Fibroblast of lung (primary cell): Measurements from ENCODE around the gene KLRF1. TPM values are rescaled to one million over a fixed set of nuclear protein-coding genes. Genes with fewer than 3 reads are reported as not detected.
"Not testable (repeated sequence)": the region's sequence is repeated elsewhere in the genome, so short reads cannot be mapped to it uniquely, and the experiment has no call there.

Experiments
- DNase-seq, 2 donors: peaks; one replicate each; pipeline versions ENCODE4 v3.0.0 to v3.0.0-alpha.2; 2010; ENCODE audit warnings: low read depth in 2 of 2
- H2AFZ ChIP-seq: 2 replicates; pipeline ENCODE4 v1.5.1; 2012; ENCODE audit warnings: low read length, control low read depth, inconsistent platforms
- H3K27ac ChIP-seq: 2 replicates; pipeline ENCODE4 v1.5.1; 2011; ENCODE audit warnings: low read length, control low read depth; ENCODE audit not compliant: insufficient read depth
- H3K27me3 ChIP-seq: 2 replicates; pipeline ENCODE4 v1.5.1; 2011; ENCODE audit warnings: mild to moderate bottlenecking, low read length; ENCODE audit not compliant: control insufficient read depth, insufficient read depth
- H3K36me3 ChIP-seq: 2 replicates; pipeline ENCODE4 v1.5.1; 2011; ENCODE audit warnings: low read length; ENCODE audit not compliant: control insufficient read depth, insufficient read depth
- H3K4me1 ChIP-seq: 2 replicates; pipeline ENCODE4 v1.5.1; 2011; ENCODE audit warnings: low read length; ENCODE audit not compliant: control insufficient read depth, insufficient read depth; ENCODE audit errors: extremely low read depth
- H3K4me2 ChIP-seq: 2 replicates; pipeline ENCODE4 v1.5.1; 2011; ENCODE audit warnings: low read length, control low read depth; ENCODE audit not compliant: insufficient read depth; ENCODE audit errors: extremely low read depth
- H3K4me3 ChIP-seq, 4 experiments: fragments of 200-600 bp in 1 of 4; sonication (generic) in 1 of 4; replicated peaks in 1 of 4; 2 replicates each; pipeline ENCODE4 v1.5.1; 2011 to 2016; ENCODE audit warnings: low read length in 4 of 4, low read depth in 3 of 4, mild to moderate bottlenecking in 3 of 4, control low read depth in 2 of 4, inconsistent platforms in 1 of 4, mixed read lengths in 1 of 4; ENCODE audit not compliant: insufficient read depth in 1 of 4; ENCODE audit errors: control extremely low read depth in 1 of 4
- H3K79me2 ChIP-seq: 2 replicates; pipeline ENCODE4 v1.5.1; 2012; ENCODE audit warnings: mild to moderate bottlenecking, low read length, inconsistent platforms; ENCODE audit not compliant: control insufficient read depth, insufficient read depth
- H3K9ac ChIP-seq: 2 replicates; pipeline ENCODE4 v1.5.1; 2011; ENCODE audit warnings: mild to moderate bottlenecking, low read length, control low read depth; ENCODE audit not compliant: insufficient read depth
- H3K9me3 ChIP-seq: 2 replicates; pipeline ENCODE4 v1.5.1; 2012; ENCODE audit warnings: low read depth, low read length; ENCODE audit not compliant: control insufficient read depth, insufficient read depth
- H4K20me1 ChIP-seq: 2 replicates; pipeline ENCODE4 v1.5.1; 2011; ENCODE audit warnings: low read length; ENCODE audit not compliant: control insufficient read depth, insufficient read depth; ENCODE audit errors: extremely low read depth
- EZH2 ChIP-seq: IDR thresholded peaks from 2 replicates; pipeline ENCODE4 v1.5.1; 2012; ENCODE audit warnings: low read length, control low read depth, mild to moderate bottlenecking; ENCODE audit errors: missing control alignments
- polyA plus RNA-seq, 2 donors: library from polyadenylated mRNA; depleted of rRNA in 1 of 2; stranded (reverse) in 1 of 2; unstranded in 1 of 2; fragments of >200 nt; gene quantifications; 2 replicates each; pipeline ENCODE4 v1.2.1, GENCODE V29; 2011 to 2012; ENCODE audit warnings: missing spikeins in 1 of 2
- total RNA-seq: library from RNA; depleted of rRNA; stranded (reverse); fragments of >200 nt; gene quantifications from 2 replicates; pipeline ENCODE4 v1.2.1, GENCODE V29; 2014
- TF ChIP-seq, protein P1 (sequence below), 2 donors: IDR thresholded peaks in 1 of 2; conservative IDR thresholded peaks in 1 of 2; 1 replicate in 1 of 2; 2 replicates in 1 of 2; pipeline ENCODE4 v1.5.1; 2011 to 2012; ENCODE audit warnings: low read length in 2 of 2, control low read depth in 1 of 2, inconsistent platforms in 1 of 2, low read depth in 1 of 2, mild to moderate bottlenecking in 1 of 2

The KLRF1 gene
- total and polyA plus RNA-seq, 2 donors (not counting 1 experiment from before 2014, with no cell fraction given): 0.11 TPM; not detected in 1

DNA sequence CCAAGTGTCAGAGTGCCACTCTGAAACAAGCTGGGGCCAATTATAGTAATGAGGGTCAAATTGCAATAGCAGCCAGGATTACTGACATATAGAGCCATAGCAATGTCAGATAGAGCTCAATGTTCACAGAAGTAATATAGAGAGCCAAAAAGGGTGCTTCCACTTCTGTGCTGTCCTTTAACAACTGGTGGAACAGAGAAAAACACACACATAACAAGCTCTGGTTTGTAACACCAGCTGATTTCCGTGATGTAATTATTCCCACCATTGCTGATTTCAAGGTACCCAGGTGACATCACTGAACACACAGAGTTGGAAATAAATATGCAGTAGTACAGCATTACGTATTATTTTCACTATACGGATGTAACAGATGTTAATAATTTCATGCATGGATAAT is 44.9 kb downstream of the KLRF1 start:
- H3K79me2 ChIP-seq: no peaks in the 10 kb centered on the region
- TF ChIP-seq, protein P1, sequence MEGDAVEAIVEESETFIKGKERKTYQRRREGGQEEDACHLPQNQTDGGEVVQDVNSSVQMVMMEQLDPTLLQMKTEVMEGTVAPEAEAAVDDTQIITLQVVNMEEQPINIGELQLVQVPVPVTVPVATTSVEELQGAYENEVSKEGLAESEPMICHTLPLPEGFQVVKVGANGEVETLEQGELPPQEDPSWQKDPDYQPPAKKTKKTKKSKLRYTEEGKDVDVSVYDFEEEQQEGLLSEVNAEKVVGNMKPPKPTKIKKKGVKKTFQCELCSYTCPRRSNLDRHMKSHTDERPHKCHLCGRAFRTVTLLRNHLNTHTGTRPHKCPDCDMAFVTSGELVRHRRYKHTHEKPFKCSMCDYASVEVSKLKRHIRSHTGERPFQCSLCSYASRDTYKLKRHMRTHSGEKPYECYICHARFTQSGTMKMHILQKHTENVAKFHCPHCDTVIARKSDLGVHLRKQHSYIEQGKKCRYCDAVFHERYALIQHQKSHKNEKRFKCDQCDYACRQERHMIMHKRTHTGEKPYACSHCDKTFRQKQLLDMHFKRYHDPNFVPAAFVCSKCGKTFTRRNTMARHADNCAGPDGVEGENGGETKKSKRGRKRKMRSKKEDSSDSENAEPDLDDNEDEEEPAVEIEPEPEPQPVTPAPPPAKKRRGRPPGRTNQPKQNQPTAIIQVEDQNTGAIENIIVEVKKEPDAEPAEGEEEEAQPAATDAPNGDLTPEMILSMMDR (conservative IDR thresholded peaks at IDR 0.05 in 1 of 2, IDR thresholded peaks at IDR 0.05 in 1 of 2; ENCODE audit: low read depth in 1 of 2, low read length in 2 of 2): no peak
- TF ChIP-seq EZH2: no peak
- no peak for DNase-seq
- no peaks in the 10 kb centered on the region for H3K9me3 ChIP-seq
- H3K9ac ChIP-seq: no peak overlapping the region
- no peaks in the 10 kb centered on the region for H3K4me1 ChIP-seq
- no peak overlapping the region for H3K4me3 ChIP-seq
- H4K20me1 ChIP-seq: no peaks in the 10 kb centered on the region
- H3K27ac ChIP-seq: no peak overlapping the region
- no peaks in the 10 kb centered on the region for H3K36me3 ChIP-seq
- H3K4me2 ChIP-seq: no peak overlapping the region
- H3K27me3 ChIP-seq: no peaks in the 10 kb centered on the region
- H2AFZ ChIP-seq: no peak overlapping the region

DNA sequence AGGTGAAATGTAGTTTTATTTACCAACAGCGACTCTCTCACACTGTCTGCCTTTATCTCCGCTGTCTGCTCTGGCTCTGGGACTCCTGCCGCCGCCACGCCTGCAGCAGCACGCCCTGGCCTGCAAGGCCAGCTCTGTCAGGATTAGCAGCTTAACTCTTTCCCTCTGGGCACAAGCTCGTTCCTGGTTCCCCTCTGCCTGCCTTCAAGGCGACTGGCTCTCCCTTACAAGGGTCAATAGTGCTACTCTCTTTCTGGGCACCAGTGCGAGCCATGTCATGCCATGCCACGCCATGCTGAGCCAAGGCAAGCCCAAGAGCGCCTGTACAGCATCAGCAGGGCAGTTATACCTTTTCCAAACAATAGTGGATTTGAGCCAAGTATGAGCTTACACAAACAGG is 45.5 kb downstream of the KLRF1 start:
- no peak overlapping the region for H3K4me2 ChIP-seq
- no peaks in the 10 kb centered on the region for H3K9me3 ChIP-seq
- H3K4me1 ChIP-seq: no peaks in the 10 kb centered on the region
- no peak overlapping the region for H3K27ac ChIP-seq
- no peak overlapping the region for H3K4me3 ChIP-seq
- TF ChIP-seq EZH2: no peak
- TF ChIP-seq, protein P1 (conservative IDR thresholded peaks at IDR 0.05 in 1 of 2, IDR thresholded peaks at IDR 0.05 in 1 of 2; ENCODE audit: low read depth in 1 of 2, low read length in 2 of 2): no peak
- H2AFZ ChIP-seq: no peak overlapping the region
- no peaks in the 10 kb centered on the region for H4K20me1 ChIP-seq
- no peaks in the 10 kb centered on the region for H3K36me3 ChIP-seq
- H3K27me3 ChIP-seq: no peaks in the 10 kb centered on the region
- no peak for DNase-seq
- no peaks in the 10 kb centered on the region for H3K79me2 ChIP-seq
- H3K9ac ChIP-seq: no peak overlapping the region

DNA sequence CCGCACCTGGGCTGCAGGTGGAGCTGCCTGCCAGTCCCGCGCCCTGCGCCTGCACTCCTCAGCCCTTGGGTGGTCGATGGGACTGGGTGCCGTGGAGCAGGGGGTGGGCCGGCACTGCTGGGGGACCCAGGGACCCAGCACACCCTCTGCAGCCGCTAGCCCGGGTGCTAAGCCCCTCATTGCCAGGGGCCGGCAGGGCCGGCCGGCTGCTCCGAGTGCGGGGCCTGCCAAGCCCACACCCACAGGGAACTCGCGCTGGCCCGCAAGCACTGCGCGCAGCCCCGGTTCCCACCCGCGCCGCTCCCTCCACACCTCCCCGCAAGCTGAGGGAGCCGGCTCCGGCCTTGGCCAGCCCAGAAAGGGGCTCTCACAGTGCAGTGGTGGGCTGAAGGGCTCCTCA is 48.8 kb downstream of the KLRF1 start:
- not testable (repeated sequence) for H3K4me3 ChIP-seq, DNase-seq, H3K9me3 ChIP-seq, H3K4me1 ChIP-seq, H3K79me2 ChIP-seq, H3K36me3 ChIP-seq, H2AFZ ChIP-seq, H4K20me1 ChIP-seq, H3K4me2 ChIP-seq, H3K27me3 ChIP-seq, H3K27ac ChIP-seq, H3K9ac ChIP-seq
